HepG2 (cell line): ENCODE results near the gene TSPAN17. TPM values are rescaled to one million over a fixed set of nuclear protein-coding genes. Genes with fewer than 3 reads are reported as not detected.

Experiments
- BHLHE40 ChIP-seq: IDR thresholded peaks from 2 replicates; pipeline ENCODE4 v1.6.1; 2011; ENCODE audit warnings: low read length, improper control_type of control experiment
- CBFB ChIP-seq: sonication (generic); formaldehyde crosslinking; IDR thresholded peaks from 2 replicates; pipeline ENCODE4 v1.4.0; 2020; ENCODE audit warnings: missing genetic modification reagents
- CREB3 ChIP-seq: sonication (generic); formaldehyde crosslinking; IDR thresholded peaks from 2 replicates; pipeline ENCODE4 v1.5.0; 2020; ENCODE audit warnings: missing genetic modification reagents
- GLI4 ChIP-seq: sonication (generic); formaldehyde crosslinking; IDR thresholded peaks from 2 replicates; pipeline ENCODE4 v1.5.1; 2020; ENCODE audit warnings: missing genetic modification reagents, mild to moderate bottlenecking, moderate library complexity, borderline replicate concordance
- HOXD1 ChIP-seq: sonication (generic); formaldehyde crosslinking; IDR thresholded peaks from 2 replicates; pipeline ENCODE4 v1.5.0; 2020; ENCODE audit warnings: missing genetic modification reagents
- JUN ChIP-seq: sonication (generic); formaldehyde crosslinking; IDR thresholded peaks from 2 replicates; pipeline ENCODE4 v1.4.0; 2020; ENCODE audit warnings: mild to moderate bottlenecking, missing genetic modification reagents
- NR1H2 ChIP-seq: sonication (generic); formaldehyde crosslinking; IDR thresholded peaks from 2 replicates; pipeline ENCODE4 v1.8.1; 2022; ENCODE audit warnings: low read depth, missing genetic modification reagents, borderline replicate concordance
- NR2C2 ChIP-seq: sonication (generic); formaldehyde crosslinking; IDR thresholded peaks from 2 replicates; pipeline ENCODE4 v1.4.0; 2020; ENCODE audit warnings: missing genetic modification reagents, mild to moderate bottlenecking, moderate library complexity, borderline replicate concordance
- ONECUT2 ChIP-seq: sonication (generic); formaldehyde crosslinking; IDR thresholded peaks from 2 replicates; pipeline ENCODE4 v1.4.0; 2020; ENCODE audit warnings: missing genetic modification reagents
- PHF20 ChIP-seq: sonication (generic); formaldehyde crosslinking; IDR thresholded peaks from 2 replicates; pipeline ENCODE4 v1.5.0; 2020; ENCODE audit warnings: mild to moderate bottlenecking, missing genetic modification reagents
- RFX5 ChIP-seq: IDR thresholded peaks from 2 replicates; pipeline ENCODE4 v1.6.1; 2011; ENCODE audit warnings: low read depth, low read length, improper control_type of control experiment
- TFAP4 ChIP-seq: sonication (generic); IDR thresholded peaks from 2 replicates; pipeline ENCODE4 v1.6.1; 2016; ENCODE audit warnings: low read depth, borderline replicate concordance
- THAP9 ChIP-seq: sonication (generic); formaldehyde crosslinking; IDR thresholded peaks from 2 replicates; pipeline ENCODE4; 2020; ENCODE audit warnings: missing genetic modification reagents, mild to moderate bottlenecking, borderline replicate concordance
- ZNF160 ChIP-seq: sonication (generic); formaldehyde crosslinking; IDR thresholded peaks from 2 replicates; pipeline ENCODE4 v1.8.0; 2022; ENCODE audit warnings: mild to moderate bottlenecking, inconsistent platforms, missing genetic modification reagents
- ZNF451 ChIP-seq: sonication (generic); formaldehyde crosslinking; IDR thresholded peaks from 2 replicates; pipeline ENCODE4 v1.5.0; 2020; ENCODE audit warnings: mild to moderate bottlenecking, missing genetic modification reagents
- ZNF547 ChIP-seq: sonication (generic); formaldehyde crosslinking; IDR thresholded peaks from 2 replicates; pipeline ENCODE4 v1.5.1; 2020; ENCODE audit warnings: mild to moderate bottlenecking, missing genetic modification reagents
- ZNF589 ChIP-seq: sonication (generic); formaldehyde crosslinking; conservative IDR thresholded peaks from 2 replicates; pipeline ENCODE4 v1.8.0; 2022; ENCODE audit warnings: mild to moderate bottlenecking, moderate library complexity, missing genetic modification reagents
- ZNF674 ChIP-seq: sonication (generic); formaldehyde crosslinking; IDR thresholded peaks from 2 replicates; pipeline ENCODE4 v1.5.0; 2020; ENCODE audit warnings: low read depth, mild to moderate bottlenecking, missing genetic modification reagents
- ZNF691 ChIP-seq: sonication (generic); formaldehyde crosslinking; IDR thresholded peaks from 2 replicates; pipeline ENCODE4 v1.4.0; 2020; ENCODE audit warnings: missing genetic modification reagents, low read depth, mild to moderate bottlenecking, borderline replicate concordance
- ZNF891 ChIP-seq: sonication (generic); formaldehyde crosslinking; IDR thresholded peaks from 2 replicates; pipeline ENCODE4 v1.5.0; 2020; ENCODE audit warnings: mild to moderate bottlenecking, missing genetic modification reagents
- polyA plus RNA-seq, 8 experiments: library from polyadenylated mRNA; depleted of rRNA in 3 of 8; stranded (reverse) in 7 of 8; unstranded in 1 of 8; fragments of >200 nt; fragmentation: Illumina TruSeq in 4 of 8; extraction: Trizol in 4 of 8; gene quantifications; 2 replicates each; pipeline versions ENCODE4 v1.2.1 to v1.2.3, GENCODE V29; 2011 to 2016; ENCODE audit warnings: low read depth in 4 of 8, missing spikeins in 1 of 8, mixed read lengths in 1 of 8; ENCODE audit not compliant: insufficient read depth in 1 of 8
- total RNA-seq, 5 experiments: library from RNA; depleted of rRNA; stranded (reverse); fragments of >200 nt; fragmentation: Illumina TruSeq; extraction: Trizol; gene quantifications; 2 replicates each; pipeline ENCODE4 v1.2.3, GENCODE V29; 2016; ENCODE audit warnings: low read depth in 1 of 5
- TF ChIP-seq, protein P1 (sequence below): fragments of 450-650 bp; IDR thresholded peaks from 2 replicates; pipeline ENCODE4 v1.6.1; 2017
- TF ChIP-seq, protein P2 (sequence below): sonication (generic); formaldehyde crosslinking; IDR thresholded peaks from 2 replicates; pipeline ENCODE4 v1.4.0; 2020; ENCODE audit warnings: missing genetic modification reagents

TSPAN17 gene
- total and polyA plus RNA-seq, 2 of the 13 experiments (the other 11 are each of a cell fraction or from before 2014, with no cell fraction given) = 11.5 to 15.0 TPM

- TF ChIP-seq TFAP4 (no peak), ZNF451 (CRISPR knock-in tag) (no peak), ZNF547 (CRISPR knock-in tag) (no peak), HOXD1 (no peak), ZNF674 (CRISPR knock-in tag) (no peak), ZNF891 (CRISPR knock-in tag) (no peak), GLI4 (no peak), NR2C2 (CRISPR knock-in tag) (no peak), ZNF160 (CRISPR knock-in tag) (no peak), ZNF691 (no peak), ONECUT2 (no peak), THAP9 (CRISPR knock-in tag) (no peak; the same call in 1 of the 2 replicates), RFX5 (no peak), CREB3 (CRISPR knock-in tag) (no peak), CBFB (CRISPR knock-in tag) (no peak), NR1H2 (CRISPR knock-in tag) (no peak), BHLHE40 (no peak), JUN (no peak), ZNF589 (CRISPR knock-in tag) (no peak), PHF20 (CRISPR knock-in tag) (no peak)
- TF ChIP-seq, protein P1, sequence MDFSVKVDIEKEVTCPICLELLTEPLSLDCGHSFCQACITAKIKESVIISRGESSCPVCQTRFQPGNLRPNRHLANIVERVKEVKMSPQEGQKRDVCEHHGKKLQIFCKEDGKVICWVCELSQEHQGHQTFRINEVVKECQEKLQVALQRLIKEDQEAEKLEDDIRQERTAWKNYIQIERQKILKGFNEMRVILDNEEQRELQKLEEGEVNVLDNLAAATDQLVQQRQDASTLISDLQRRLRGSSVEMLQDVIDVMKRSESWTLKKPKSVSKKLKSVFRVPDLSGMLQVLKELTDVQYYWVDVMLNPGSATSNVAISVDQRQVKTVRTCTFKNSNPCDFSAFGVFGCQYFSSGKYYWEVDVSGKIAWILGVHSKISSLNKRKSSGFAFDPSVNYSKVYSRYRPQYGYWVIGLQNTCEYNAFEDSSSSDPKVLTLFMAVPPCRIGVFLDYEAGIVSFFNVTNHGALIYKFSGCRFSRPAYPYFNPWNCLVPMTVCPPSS = no peak
- TF ChIP-seq, protein P2, sequence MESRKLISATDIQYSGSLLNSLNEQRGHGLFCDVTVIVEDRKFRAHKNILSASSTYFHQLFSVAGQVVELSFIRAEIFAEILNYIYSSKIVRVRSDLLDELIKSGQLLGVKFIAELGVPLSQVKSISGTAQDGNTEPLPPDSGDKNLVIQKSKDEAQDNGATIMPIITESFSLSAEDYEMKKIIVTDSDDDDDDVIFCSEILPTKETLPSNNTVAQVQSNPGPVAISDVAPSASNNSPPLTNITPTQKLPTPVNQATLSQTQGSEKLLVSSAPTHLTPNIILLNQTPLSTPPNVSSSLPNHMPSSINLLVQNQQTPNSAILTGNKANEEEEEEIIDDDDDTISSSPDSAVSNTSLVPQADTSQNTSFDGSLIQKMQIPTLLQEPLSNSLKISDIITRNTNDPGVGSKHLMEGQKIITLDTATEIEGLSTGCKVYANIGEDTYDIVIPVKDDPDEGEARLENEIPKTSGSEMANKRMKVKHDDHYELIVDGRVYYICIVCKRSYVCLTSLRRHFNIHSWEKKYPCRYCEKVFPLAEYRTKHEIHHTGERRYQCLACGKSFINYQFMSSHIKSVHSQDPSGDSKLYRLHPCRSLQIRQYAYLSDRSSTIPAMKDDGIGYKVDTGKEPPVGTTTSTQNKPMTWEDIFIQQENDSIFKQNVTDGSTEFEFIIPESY = no peak
These were observed 30.1 kb downstream of the TSPAN17 start (continued) for GRCh38 chr5:176677209-176677939.
